H9 (cell line): ENCODE data around the gene NGDN. TPM values are rescaled to one million over a fixed set of nuclear protein-coding genes. Genes with fewer than 3 reads are reported as not detected.

Source experiments
- DNase-seq: peaks from one replicate; pipeline ENCODE4 v3.0.0-alpha.2; 2017
- H2AFZ ChIP-seq: one replicate; pipeline ENCODE4 v1.6.1; 2013; ENCODE audit warnings: mild to moderate bottlenecking, low read length, control low read depth, moderate library complexity
- H2AK5ac ChIP-seq: 2 replicates; pipeline ENCODE4 v1.6.1; 2013; ENCODE audit warnings: low read length, control low read depth, mixed read lengths; ENCODE audit not compliant: insufficient read length
- H2BK120ac ChIP-seq: one replicate; pipeline ENCODE4 v1.6.1; 2013; ENCODE audit warnings: low read depth, mild to moderate bottlenecking, low read length, control low read depth, inconsistent platforms; ENCODE audit not compliant: poor library complexity, severe bottlenecking
- H2BK12ac ChIP-seq: 2 replicates; pipeline ENCODE4 v1.6.1; 2013; ENCODE audit warnings: low read length, control low read depth, mixed read lengths, low read depth; ENCODE audit not compliant: insufficient read length
- H2BK15ac ChIP-seq: 2 replicates; pipeline ENCODE4 v1.6.1; 2013; ENCODE audit warnings: low read depth, low read length, control low read depth
- H2BK20ac ChIP-seq: one replicate; pipeline ENCODE4 v1.6.1; 2013; ENCODE audit warnings: low read depth, mild to moderate bottlenecking, low read length, control low read depth, inconsistent platforms; ENCODE audit not compliant: poor library complexity, severe bottlenecking
- H2BK5ac ChIP-seq: 2 replicates; pipeline ENCODE4 v1.6.1; 2013; ENCODE audit warnings: low read length, control low read depth, mixed read lengths; ENCODE audit not compliant: insufficient read length
- H3K14ac ChIP-seq: 2 replicates; pipeline ENCODE4 v1.6.1; 2013; ENCODE audit warnings: low read length, control low read depth; ENCODE audit not compliant: insufficient read depth
- H3K18ac ChIP-seq: 2 replicates; pipeline ENCODE4 v1.6.1; 2013; ENCODE audit warnings: low read depth, mild to moderate bottlenecking, mixed read lengths, low read length, control low read depth; ENCODE audit not compliant: insufficient read length
- H3K23ac ChIP-seq: 2 replicates; pipeline ENCODE4 v1.6.1; 2013; ENCODE audit warnings: low read length, control low read depth, mixed read lengths, low read depth; ENCODE audit not compliant: insufficient read length
- H3K23me2 ChIP-seq: 2 replicates; pipeline ENCODE4 v1.6.1; 2013; ENCODE audit warnings: low read depth, mild to moderate bottlenecking, mixed read lengths, low read length, control low read depth; ENCODE audit not compliant: insufficient read length, poor library complexity, severe bottlenecking
- H3K27ac ChIP-seq: 2 replicates; pipeline ENCODE4 v1.5.1; 2013; ENCODE audit warnings: low read length, control low read depth, mixed read lengths, low read depth; ENCODE audit not compliant: insufficient read length
- H3K27me3 ChIP-seq: 2 replicates; pipeline ENCODE4 v1.6.1; 2013; ENCODE audit warnings: low read length, control low read depth, inconsistent platforms; ENCODE audit not compliant: insufficient read depth
- H3K4ac ChIP-seq: 2 replicates; pipeline ENCODE4 v1.6.1; 2013; ENCODE audit warnings: low read depth, mild to moderate bottlenecking, control low read depth, inconsistent platforms, low read length, moderate library complexity
- H3K4me1 ChIP-seq: 2 replicates; pipeline ENCODE4 v1.6.1; 2013; ENCODE audit warnings: low read length, control low read depth, inconsistent platforms; ENCODE audit not compliant: insufficient read depth
- H3K4me2 ChIP-seq: 2 replicates; pipeline ENCODE4 v1.6.1; 2013; ENCODE audit warnings: low read length, control low read depth, mixed read lengths; ENCODE audit not compliant: insufficient read length, insufficient read depth
- H3K56ac ChIP-seq: 2 replicates; pipeline ENCODE4 v1.6.1; 2013; ENCODE audit warnings: low read depth, mild to moderate bottlenecking, mixed read lengths, low read length, control low read depth; ENCODE audit not compliant: insufficient read length
- H3K79me1 ChIP-seq: 2 replicates; pipeline ENCODE4 v1.6.1; 2013; ENCODE audit warnings: low read depth, mild to moderate bottlenecking, moderate library complexity, low read length, control low read depth, inconsistent platforms; ENCODE audit not compliant: insufficient read depth, poor library complexity, severe bottlenecking
- H3K79me2 ChIP-seq: 2 replicates; pipeline ENCODE4 v1.6.1; 2013; ENCODE audit warnings: low read length, control low read depth, inconsistent platforms; ENCODE audit not compliant: insufficient read depth
- H3K9ac ChIP-seq: 2 replicates; pipeline ENCODE4 v1.6.1; 2013; ENCODE audit warnings: low read length, control low read depth, mixed read lengths; ENCODE audit not compliant: insufficient read length; ENCODE audit errors: extremely low read depth
- H3K9me3 ChIP-seq: one replicate; pipeline ENCODE4 v1.6.1; 2013; ENCODE audit warnings: low read depth, low read length, inconsistent platforms; ENCODE audit not compliant: control insufficient read depth
- H3T11ph ChIP-seq: one replicate; pipeline ENCODE4 v1.6.1; 2013; ENCODE audit warnings: mild to moderate bottlenecking, low read length, control low read depth, inconsistent platforms
- H4K20me1 ChIP-seq: one replicate; pipeline ENCODE4 v1.6.1; 2013; ENCODE audit not compliant: control insufficient read depth, insufficient read length, insufficient read depth
- H4K5ac ChIP-seq: 2 replicates; pipeline ENCODE4 v1.6.1; 2013; ENCODE audit warnings: low read depth, mild to moderate bottlenecking, mixed read lengths, low read length, control low read depth; ENCODE audit not compliant: insufficient read length
- H4K8ac ChIP-seq: replicated peaks from 2 replicates; pipeline ENCODE4 v1.6.1; 2013; ENCODE audit warnings: low read length, control low read depth, mixed read lengths, low read depth; ENCODE audit not compliant: insufficient read length
- H4K91ac ChIP-seq: 2 replicates; pipeline ENCODE4 v1.6.1; 2013; ENCODE audit warnings: low read depth, mild to moderate bottlenecking, moderate library complexity, mixed read lengths, low read length, control low read depth; ENCODE audit not compliant: insufficient read length
- H3K27ac Mint-ChIP-seq, 3 experiments: 2 replicates in 2 of 3; 3 replicates in 1 of 3; pipeline ENCODE4 v1.8.0; 2020 to 2021; ENCODE audit warnings: mixed read lengths in 3 of 3, mild to moderate bottlenecking in 1 of 3, moderate library complexity in 1 of 3
- H3K27me3 Mint-ChIP-seq: 2 replicates; pipeline ENCODE4 v1.8.0; 2021; ENCODE audit warnings: low read depth, mild to moderate bottlenecking, moderate library complexity, mixed read lengths
- H3K36me3 Mint-ChIP-seq, 3 experiments: 2 replicates in 2 of 3; 3 replicates in 1 of 3; pipeline ENCODE4 v1.8.0; 2020 to 2021; ENCODE audit warnings: low read depth in 3 of 3, mixed read lengths in 3 of 3; ENCODE audit not compliant: insufficient read depth in 1 of 3
- H3K4me1 Mint-ChIP-seq, 2 experiments: 2 replicates each; pipeline ENCODE4 v1.8.0; 2020; ENCODE audit warnings: mixed read lengths in 2 of 2
- H3K4me3 Mint-ChIP-seq, 2 experiments: 2 replicates in 1 of 2; 3 replicates in 1 of 2; pipeline ENCODE4 v1.8.0; 2020 to 2021; ENCODE audit warnings: mild to moderate bottlenecking in 2 of 2, mixed read lengths in 2 of 2, moderate library complexity in 1 of 2
- H3K9me3 Mint-ChIP-seq, 2 experiments: 2 replicates in 1 of 2; 3 replicates in 1 of 2; pipeline ENCODE4 v1.8.0; 2020; ENCODE audit warnings: mild to moderate bottlenecking in 2 of 2, mixed read lengths in 2 of 2, moderate library complexity in 1 of 2
- WGBS: extraction: QIAGEN DNeasy Blood & Tissue Kit; methylation state at CpG from one replicate; pipeline ENCODE4 v1.1.7; 2013; ENCODE audit warnings: missing lambda C conversion rate, low lambda C conversion rate, mixed read lengths; ENCODE audit not compliant: insufficient read length; ENCODE audit errors: extremely low coverage; 5-methylcytosine and 5-hydroxymethylcytosine counted together
- total RNA-seq: library from RNA; stranded (reverse); gene quantifications from 2 replicates; pipeline ENCODE4 v1.2.1, GENCODE V29; 2021
- TF ChIP-seq, protein P1 (sequence below): fragments of 200-600 bp; sonication (generic); conservative IDR thresholded peaks from 3 replicates; pipeline ENCODE4 v1.8.0; 2021; ENCODE audit warnings: antibody characterized with exemption, mild to moderate bottlenecking

The NGDN gene
- total RNA-seq, 1 experiment from 2014 or later, result 53.1 TPM

DNA sequence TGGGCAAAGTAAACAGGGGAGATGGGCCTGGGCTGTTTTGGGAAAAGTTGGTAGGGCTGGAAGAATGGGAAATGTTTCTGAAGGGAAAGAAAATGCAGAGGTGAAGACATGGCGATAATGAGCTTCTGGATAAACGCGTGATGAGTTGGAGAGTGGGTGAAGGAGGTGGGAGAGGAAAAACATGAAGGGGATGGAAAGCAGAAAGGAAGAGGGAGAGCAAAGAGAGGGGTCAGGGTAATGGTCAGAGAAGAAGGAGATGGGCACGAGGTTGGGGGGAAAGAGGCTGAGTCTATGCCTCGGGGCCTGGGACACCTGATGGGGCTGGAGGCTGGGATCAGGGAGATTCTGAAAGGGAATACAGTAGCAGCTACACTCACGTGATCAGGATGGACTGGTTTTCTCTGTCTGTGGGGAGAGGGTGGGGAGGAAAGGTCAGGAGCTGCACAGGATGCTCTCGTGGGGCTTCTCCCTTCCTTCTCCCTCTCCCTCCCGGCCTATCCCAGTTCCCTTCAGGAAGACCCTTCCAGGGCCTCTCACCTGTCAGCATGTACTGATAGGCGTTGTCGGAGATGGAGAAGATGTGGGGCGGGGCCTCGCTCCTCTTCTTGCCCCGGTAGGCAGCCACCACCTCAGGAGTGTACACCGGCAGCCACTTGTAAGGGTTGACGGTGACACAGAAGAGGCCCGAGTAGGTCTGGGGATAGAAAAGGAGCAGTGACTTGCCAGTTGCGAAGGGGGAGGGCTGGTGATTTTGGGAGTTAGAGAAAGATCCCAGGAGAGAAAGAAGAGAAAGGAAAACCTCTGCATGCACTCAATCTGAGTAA is 37.2 kb upstream of the NGDN start:
- Mint-ChIP-seq H3K4me3 (no peak overlapping the region), H3K27ac (no peak overlapping the region; a peak in 2 of 7 replicates), H3K36me3 (no peaks in the 10 kb centered on the region), H3K27me3 (peaks cover 54% of the 10 kb centered on the region), H3K9me3 (no peaks in the 10 kb centered on the region), H3K4me1 (peaks cover 22 to 29% of the 10 kb centered on the region in 2 experiments)
- Histone ChIP-seq H2AFZ (no peak overlapping the region), H3K9ac (no peak overlapping the region), H2AK5ac (no peak overlapping the region), H4K91ac (no peak overlapping the region), H2BK120ac (no peak overlapping the region), H4K20me1 (no peaks in the 10 kb centered on the region), H3K4ac (no peak overlapping the region), H3K9me3 (no peaks in the 10 kb centered on the region), H2BK20ac (no peak overlapping the region), H3K4me1 (no peaks in the 10 kb centered on the region; the same call in 1 of the 2 replicates), H4K5ac (no peak overlapping the region), H3K4me2 (no peak overlapping the region), H3K79me1 (no peaks in the 10 kb centered on the region), H4K8ac (no peak overlapping the region), H3K27me3 (no peaks in the 10 kb centered on the region), H3K14ac (no peak overlapping the region; the same call in 1 of the 2 replicates), H2BK5ac (no peak overlapping the region), H3K79me2 (no peaks in the 10 kb centered on the region), H3T11ph (no peak overlapping the region), H2BK15ac (no peak overlapping the region), H3K23ac (no peak overlapping the region), H3K27ac (no peak overlapping the region), H2BK12ac (no peak overlapping the region), H3K56ac (no peak overlapping the region), H3K23me2 (peaks cover 2% of the 10 kb centered on the region), H3K18ac (no peak overlapping the region)
- WGBS, result 100% methylated on average over 3 of the region's 17 CpGs
- DNase-seq, result no peak
- TF ChIP-seq, protein P1, sequence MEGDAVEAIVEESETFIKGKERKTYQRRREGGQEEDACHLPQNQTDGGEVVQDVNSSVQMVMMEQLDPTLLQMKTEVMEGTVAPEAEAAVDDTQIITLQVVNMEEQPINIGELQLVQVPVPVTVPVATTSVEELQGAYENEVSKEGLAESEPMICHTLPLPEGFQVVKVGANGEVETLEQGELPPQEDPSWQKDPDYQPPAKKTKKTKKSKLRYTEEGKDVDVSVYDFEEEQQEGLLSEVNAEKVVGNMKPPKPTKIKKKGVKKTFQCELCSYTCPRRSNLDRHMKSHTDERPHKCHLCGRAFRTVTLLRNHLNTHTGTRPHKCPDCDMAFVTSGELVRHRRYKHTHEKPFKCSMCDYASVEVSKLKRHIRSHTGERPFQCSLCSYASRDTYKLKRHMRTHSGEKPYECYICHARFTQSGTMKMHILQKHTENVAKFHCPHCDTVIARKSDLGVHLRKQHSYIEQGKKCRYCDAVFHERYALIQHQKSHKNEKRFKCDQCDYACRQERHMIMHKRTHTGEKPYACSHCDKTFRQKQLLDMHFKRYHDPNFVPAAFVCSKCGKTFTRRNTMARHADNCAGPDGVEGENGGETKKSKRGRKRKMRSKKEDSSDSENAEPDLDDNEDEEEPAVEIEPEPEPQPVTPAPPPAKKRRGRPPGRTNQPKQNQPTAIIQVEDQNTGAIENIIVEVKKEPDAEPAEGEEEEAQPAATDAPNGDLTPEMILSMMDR, result no peak
